Caco-2 (cell line): ENCODE data around the gene NAV3. TPM values are rescaled to one million over a fixed set of nuclear protein-coding genes. Genes with fewer than 3 reads are reported as not detected.

Experiments
- BruUV-seq: library from RNA; stranded (reverse); fragments of 400-500 nt; replicated peaks from 2 replicates; lab custom pipeline; 2021; lab: Mats Ljungman, UMichigan
- CTCF ChIA-PET: fragments of 300-600 bp; sonication (Branson Sonifier 250); formaldehyde crosslinking; loops from one replicate; lab custom pipeline; 2022; ENCODE audit warnings: antibody characterized with exemption; lab: Charles Lee
- POLR2A ChIA-PET: fragments of 300-600 bp; sonication (Branson Sonifier 250); formaldehyde crosslinking; loops from one replicate; lab custom pipeline; 2022; ENCODE audit warnings: antibody characterized with exemption; lab: Charles Lee
- DNase-seq, 2 experiments: peaks; one replicate each; pipeline versions ENCODE4 v3.0.0 to v3.0.0-alpha.2; 2020 to 2022
- H3K27me3 ChIP-seq: replicated peaks from 2 replicates; pipeline ENCODE4 v1.6.0; 2011; ENCODE audit warnings: low read length; ENCODE audit not compliant: control insufficient read depth, insufficient read depth
- H3K36me3 ChIP-seq: 2 replicates; pipeline ENCODE4 v1.5.1; 2011; ENCODE audit warnings: low read length; ENCODE audit not compliant: control insufficient read depth, insufficient read depth
- H3K4me1 ChIP-seq: fragments of 250-450 bp; sonication (Bioruptor Pico); 2 replicates; pipeline ENCODE4 v1.5.1; 2020; ENCODE audit warnings: mild to moderate bottlenecking
- H3K4me3 ChIP-seq: 2 replicates; pipeline ENCODE4 v1.5.1; 2011; ENCODE audit warnings: low read depth, mild to moderate bottlenecking, control low read depth, low read length
- H3K9me3 ChIP-seq: fragments of 250-450 bp; sonication (Bioruptor Pico); 2 replicates; pipeline ENCODE4 v1.5.1; 2020; ENCODE audit warnings: mild to moderate bottlenecking, moderate library complexity
- H3K27ac Mint-ChIP-seq: one replicate; pipeline ENCODE4 v1.8.0; 2022; ENCODE audit warnings: mixed read lengths; ENCODE audit not compliant: unreplicated experiment
- H3K27me3 Mint-ChIP-seq: one replicate; pipeline ENCODE4 v1.8.0; 2022; ENCODE audit warnings: mixed read lengths; ENCODE audit not compliant: insufficient read depth, unreplicated experiment
- H3K36me3 Mint-ChIP-seq: one replicate; pipeline ENCODE4 v1.8.0; 2022; ENCODE audit warnings: mild to moderate bottlenecking, mixed read lengths; ENCODE audit not compliant: insufficient read depth, unreplicated experiment
- H3K4me1 Mint-ChIP-seq: one replicate; pipeline ENCODE4 v1.8.0; 2022; ENCODE audit warnings: low read depth, mixed read lengths; ENCODE audit not compliant: unreplicated experiment
- H3K4me3 Mint-ChIP-seq: one replicate; pipeline ENCODE4 v1.8.0; 2022; ENCODE audit warnings: mild to moderate bottlenecking, moderate library complexity, mixed read lengths; ENCODE audit not compliant: unreplicated experiment
- H3K9me3 Mint-ChIP-seq: one replicate; pipeline ENCODE4 v1.8.0; 2022; ENCODE audit warnings: mixed read lengths; ENCODE audit not compliant: unreplicated experiment
- intact Hi-C: fragments of 100-400 bp; cut with micrococcal nuclease; formaldehyde crosslinking; loops from one replicate; pipeline ENCODE4 v1.10.0; 2022; ENCODE audit not compliant: unreplicated experiment
- total RNA-seq: library from RNA; stranded (reverse); gene quantifications from 2 replicates; pipeline ENCODE4 v1.2.3, GENCODE V29; 2022
- TF ChIP-seq, protein P1 (sequence below), 2 experiments: fragments of 200-600 bp in 1 of 2; IDR thresholded peaks; 1 replicate in 1 of 2; 2 replicates in 1 of 2; pipeline versions ENCODE4 v1.5.1 to v1.8.0; 2011 to 2022; ENCODE audit warnings: antibody characterized with exemption in 1 of 2, control low read depth in 1 of 2, inconsistent platforms in 1 of 2, low read depth in 1 of 2, low read length in 1 of 2, mild to moderate bottlenecking in 1 of 2, moderate library complexity in 1 of 2; ENCODE audit not compliant: insufficient read depth in 1 of 2, severe bottlenecking in 1 of 2, unreplicated experiment in 1 of 2

Gene NAV3
- total RNA-seq, 1 experiment from 2014 or later: 0.45 TPM

DNA sequence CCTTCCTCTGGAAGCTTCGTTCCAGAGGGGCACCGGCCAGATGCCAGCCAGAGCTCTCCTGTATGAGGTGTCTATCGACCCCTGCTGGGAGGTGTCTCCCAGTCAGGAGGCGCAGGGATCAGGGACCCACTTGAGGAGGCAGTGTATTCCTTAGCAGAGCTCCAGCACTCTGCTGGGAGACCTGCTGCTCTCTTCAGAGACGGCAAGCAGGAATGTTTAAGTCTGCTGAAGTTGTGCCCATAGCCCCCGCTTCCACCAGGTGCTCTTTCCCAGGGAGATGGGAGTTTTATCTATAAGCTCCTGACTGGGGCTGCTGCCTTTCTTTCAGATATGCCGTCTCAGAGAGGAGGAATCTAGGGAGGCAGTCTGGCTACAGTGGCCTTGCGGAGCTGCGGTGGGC lies 22.2 kb upstream of the NAV3 start:
- H3K27ac Mint-ChIP-seq: no peak overlapping the region
- BruUV-seq: no TSS peak
- H3K4me3 Mint-ChIP-seq: no peak overlapping the region
- H3K4me1 Mint-ChIP-seq: no peaks in the 10 kb centered on the region
- H3K9me3 ChIP-seq: no peaks in the 10 kb centered on the region; the same call in 1 of the 2 replicates
- intact Hi-C loops: no loop called here
- no peaks in the 10 kb centered on the region for H3K36me3 ChIP-seq
- no peaks in the 10 kb centered on the region for H3K36me3 Mint-ChIP-seq
- TF ChIP-seq, protein P1, sequence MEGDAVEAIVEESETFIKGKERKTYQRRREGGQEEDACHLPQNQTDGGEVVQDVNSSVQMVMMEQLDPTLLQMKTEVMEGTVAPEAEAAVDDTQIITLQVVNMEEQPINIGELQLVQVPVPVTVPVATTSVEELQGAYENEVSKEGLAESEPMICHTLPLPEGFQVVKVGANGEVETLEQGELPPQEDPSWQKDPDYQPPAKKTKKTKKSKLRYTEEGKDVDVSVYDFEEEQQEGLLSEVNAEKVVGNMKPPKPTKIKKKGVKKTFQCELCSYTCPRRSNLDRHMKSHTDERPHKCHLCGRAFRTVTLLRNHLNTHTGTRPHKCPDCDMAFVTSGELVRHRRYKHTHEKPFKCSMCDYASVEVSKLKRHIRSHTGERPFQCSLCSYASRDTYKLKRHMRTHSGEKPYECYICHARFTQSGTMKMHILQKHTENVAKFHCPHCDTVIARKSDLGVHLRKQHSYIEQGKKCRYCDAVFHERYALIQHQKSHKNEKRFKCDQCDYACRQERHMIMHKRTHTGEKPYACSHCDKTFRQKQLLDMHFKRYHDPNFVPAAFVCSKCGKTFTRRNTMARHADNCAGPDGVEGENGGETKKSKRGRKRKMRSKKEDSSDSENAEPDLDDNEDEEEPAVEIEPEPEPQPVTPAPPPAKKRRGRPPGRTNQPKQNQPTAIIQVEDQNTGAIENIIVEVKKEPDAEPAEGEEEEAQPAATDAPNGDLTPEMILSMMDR (IDR thresholded peaks at IDR 0.05; ENCODE audit: insufficient read depth in 1 of 2, low read depth in 1 of 2, low read length in 1 of 2, severe bottlenecking in 1 of 2, unreplicated experiment in 1 of 2): no peak
- no peaks in the 10 kb centered on the region for H3K27me3 ChIP-seq
- no peaks in the 10 kb centered on the region for H3K4me1 ChIP-seq
- peaks cover 2% of the 10 kb centered on the region for H3K27me3 Mint-ChIP-seq
- DNase-seq: no peak
- POLR2A ChIA-PET: no interaction called here
- CTCF ChIA-PET: no interaction called here
- no peak overlapping the region for H3K4me3 ChIP-seq
- no peaks in the 10 kb centered on the region for H3K9me3 Mint-ChIP-seq

DNA sequence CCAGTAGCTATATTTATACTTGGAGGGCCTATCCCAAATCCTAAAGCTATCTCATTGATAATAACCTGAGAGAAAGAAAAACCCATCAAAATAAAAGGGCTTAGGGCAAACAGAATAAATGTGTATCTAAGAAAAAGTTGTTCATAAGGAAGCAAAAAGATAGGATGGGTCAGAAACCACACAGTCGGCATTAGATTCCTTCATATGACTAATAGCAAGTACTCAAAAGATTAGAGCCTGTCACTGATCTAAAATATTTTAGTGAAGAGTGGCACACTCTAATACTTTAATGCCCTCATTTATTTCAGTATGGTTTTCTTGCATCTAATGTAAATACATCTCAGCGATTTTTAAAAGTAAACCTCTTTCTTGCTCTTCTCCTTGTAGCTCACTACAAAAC lies 17.1 kb upstream of the NAV3 start:
- no peaks in the 10 kb centered on the region for H3K4me1 ChIP-seq
- H3K4me3 ChIP-seq: no peak overlapping the region
- POLR2A ChIA-PET: no interaction called here
- CTCF ChIA-PET: no interaction called here
- BruUV-seq: no TSS peak
- H3K4me3 Mint-ChIP-seq: no peak overlapping the region
- DNase-seq: no peak
- H3K4me1 Mint-ChIP-seq: no peaks in the 10 kb centered on the region
- H3K36me3 Mint-ChIP-seq: no peaks in the 10 kb centered on the region
- H3K9me3 ChIP-seq: no peaks in the 10 kb centered on the region
- no peak overlapping the region for H3K27ac Mint-ChIP-seq
- H3K36me3 ChIP-seq: no peaks in the 10 kb centered on the region
- intact Hi-C loops: no loop called here
- H3K9me3 Mint-ChIP-seq: no peaks in the 10 kb centered on the region
- no peaks in the 10 kb centered on the region for H3K27me3 ChIP-seq
- H3K27me3 Mint-ChIP-seq: no peaks in the 10 kb centered on the region
- TF ChIP-seq, protein P1 (IDR thresholded peaks at IDR 0.05; ENCODE audit: insufficient read depth in 1 of 2, low read depth in 1 of 2, low read length in 1 of 2, severe bottlenecking in 1 of 2, unreplicated experiment in 1 of 2): no peak

DNA sequence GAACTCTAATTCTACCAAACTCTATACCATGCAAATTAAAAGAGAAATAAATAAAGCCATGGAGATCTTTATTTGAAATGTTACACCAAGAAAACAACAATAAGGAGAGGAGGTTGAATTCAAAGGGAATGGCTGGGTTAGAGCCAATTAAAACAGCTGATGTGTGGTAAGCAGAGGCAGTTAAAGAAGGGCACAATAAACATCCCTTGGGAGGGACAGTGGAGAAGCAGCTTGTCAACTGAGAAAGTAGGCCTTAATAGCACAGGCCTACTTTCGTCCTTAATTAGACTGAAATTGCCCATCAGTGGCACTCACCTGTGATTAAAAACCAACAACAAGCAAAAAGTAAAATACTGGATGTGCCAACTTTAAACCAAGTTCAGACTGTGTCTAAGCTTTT lies 16.3 kb upstream of the NAV3 start:
- no peaks in the 10 kb centered on the region for H3K4me1 Mint-ChIP-seq
- H3K36me3 Mint-ChIP-seq: no peaks in the 10 kb centered on the region
- H3K4me3 ChIP-seq: no peak overlapping the region
- no peaks in the 10 kb centered on the region for H3K36me3 ChIP-seq
- H3K27me3 ChIP-seq: no peaks in the 10 kb centered on the region
- no peak overlapping the region for H3K4me3 Mint-ChIP-seq
- H3K9me3 Mint-ChIP-seq: no peaks in the 10 kb centered on the region
- intact Hi-C loops: no loop called here
- no TSS peak for BruUV-seq
- no peaks in the 10 kb centered on the region for H3K27me3 Mint-ChIP-seq
- H3K4me1 ChIP-seq: no peaks in the 10 kb centered on the region
- ChIA-PET POLR2A (no interaction called here), CTCF (no interaction called here)
- no peaks in the 10 kb centered on the region for H3K9me3 ChIP-seq
- no peak overlapping the region for H3K27ac Mint-ChIP-seq
- TF ChIP-seq, protein P1 (IDR thresholded peaks at IDR 0.05; ENCODE audit: insufficient read depth in 1 of 2, low read depth in 1 of 2, low read length in 1 of 2, severe bottlenecking in 1 of 2, unreplicated experiment in 1 of 2): no peak
- no peak for DNase-seq
